Neural progenitor cell (in vitro differentiated cells): ENCODE measurements around the gene ZNF124.

Experiments used
- EZH2 ChIP-seq: fragments of 200-600 bp; sonication (generic); IDR thresholded peaks from 2 replicates; pipeline ENCODE4 v1.6.1; 2017; ENCODE audit warnings: antibody characterized with exemption, mild to moderate bottlenecking, moderate library complexity
- TF ChIP-seq, protein P1 (sequence below): fragments of 200-600 bp; sonication (generic); IDR thresholded peaks from 2 replicates; pipeline ENCODE4 v1.5.1; 2017; ENCODE audit warnings: antibody characterized with exemption, mild to moderate bottlenecking

DNA sequence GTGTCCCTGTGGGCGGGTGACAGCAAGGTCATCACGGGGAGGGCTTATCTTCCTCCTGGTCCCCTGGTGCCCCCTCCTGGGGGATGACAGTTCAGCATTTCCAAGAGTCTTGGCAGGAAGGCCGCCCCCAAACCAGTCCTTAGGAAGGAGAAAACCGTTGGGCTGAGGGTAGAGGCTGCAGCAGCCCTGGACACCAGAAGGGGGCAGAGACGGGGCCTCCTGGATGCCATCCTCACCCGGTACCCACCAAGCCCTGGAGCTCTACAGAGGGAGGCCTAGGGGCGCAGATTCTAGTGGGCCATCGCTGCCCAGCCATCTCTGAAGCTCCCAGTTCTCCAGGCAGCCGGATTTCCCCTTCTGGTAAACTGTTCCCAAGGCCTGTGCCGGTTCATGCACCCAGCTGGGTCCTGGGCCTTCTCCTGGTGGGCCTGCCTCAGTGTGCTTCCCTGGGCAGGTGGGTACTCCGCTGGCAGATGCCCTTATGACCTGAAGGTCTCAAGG lies 52.8 kb downstream of the ZNF124 start:
- TF ChIP-seq, protein P1, sequence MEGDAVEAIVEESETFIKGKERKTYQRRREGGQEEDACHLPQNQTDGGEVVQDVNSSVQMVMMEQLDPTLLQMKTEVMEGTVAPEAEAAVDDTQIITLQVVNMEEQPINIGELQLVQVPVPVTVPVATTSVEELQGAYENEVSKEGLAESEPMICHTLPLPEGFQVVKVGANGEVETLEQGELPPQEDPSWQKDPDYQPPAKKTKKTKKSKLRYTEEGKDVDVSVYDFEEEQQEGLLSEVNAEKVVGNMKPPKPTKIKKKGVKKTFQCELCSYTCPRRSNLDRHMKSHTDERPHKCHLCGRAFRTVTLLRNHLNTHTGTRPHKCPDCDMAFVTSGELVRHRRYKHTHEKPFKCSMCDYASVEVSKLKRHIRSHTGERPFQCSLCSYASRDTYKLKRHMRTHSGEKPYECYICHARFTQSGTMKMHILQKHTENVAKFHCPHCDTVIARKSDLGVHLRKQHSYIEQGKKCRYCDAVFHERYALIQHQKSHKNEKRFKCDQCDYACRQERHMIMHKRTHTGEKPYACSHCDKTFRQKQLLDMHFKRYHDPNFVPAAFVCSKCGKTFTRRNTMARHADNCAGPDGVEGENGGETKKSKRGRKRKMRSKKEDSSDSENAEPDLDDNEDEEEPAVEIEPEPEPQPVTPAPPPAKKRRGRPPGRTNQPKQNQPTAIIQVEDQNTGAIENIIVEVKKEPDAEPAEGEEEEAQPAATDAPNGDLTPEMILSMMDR: peak; percentile 33
- no peak for TF ChIP-seq EZH2
